T-helper 17 cell (primary cell): ENCODE data around the gene STK39. TPM values are rescaled to one million over a fixed set of nuclear protein-coding genes. Genes with fewer than 3 reads are reported as not detected.
A peak's percentile ranks its signal among the peaks of the same experiment; 100 is the strongest.

Source experiments
- ATAC-seq: fragments of 150-1000 bp; cut with Tn5 transposase; 2 replicates; pipeline ENCODE4 v1.10.0; 2021; ENCODE audit warnings: mild to moderate bottlenecking, moderate library complexity
- DNase-seq, 3 donors: peaks; one replicate each; pipeline versions ENCODE4 v3.0.0 to v3.0.0-alpha.2; 2020 to 2021
- H3K9me3 ChIP-seq: one replicate; pipeline ENCODE4 v1.7.0; 2013; ENCODE audit warnings: low read length, mild to moderate bottlenecking; ENCODE audit not compliant: control insufficient read depth, poor library complexity, severe bottlenecking
- H3K27ac Mint-ChIP-seq: one replicate; pipeline ENCODE4 v1.8.0; 2022; ENCODE audit warnings: mild to moderate bottlenecking, moderate library complexity, mixed read lengths
- H3K27me3 Mint-ChIP-seq: one replicate; pipeline ENCODE4 v1.8.0; 2022; ENCODE audit warnings: mixed read lengths
- H3K36me3 Mint-ChIP-seq: one replicate; pipeline ENCODE4 v1.8.0; 2022; ENCODE audit warnings: low read depth, mixed read lengths
- H3K4me1 Mint-ChIP-seq: one replicate; pipeline ENCODE4 v1.8.0; 2022; ENCODE audit warnings: mild to moderate bottlenecking, mixed read lengths
- H3K4me3 Mint-ChIP-seq: one replicate; pipeline ENCODE4 v1.8.0; 2022; ENCODE audit warnings: mild to moderate bottlenecking, moderate library complexity, mixed read lengths
- total RNA-seq, 4 donors: library from RNA in 2 of 4; stranded (reverse) in 2 of 4; gene quantifications; one replicate each; pipeline ENCODE4 v1.2.3 and lab custom pipeline; 2022 to 2026

The STK39 gene
- total RNA-seq, 2 donors from 2014 or later, result 24.1 to 26.1 TPM

- peak; percentile 39 for ATAC-seq
Observed at GRCh38 chr2:168212167-168212566, 35.2 kb downstream of the STK39 start.

GRCh38 chr2:168211664-168212163 is 35.7 kb downstream of the STK39 start:
- DNase-seq, result no peak
- ATAC-seq, result peak; percentile 50
- H3K27ac Mint-ChIP-seq, result peak overlapping the region; percentile 84
- no peaks in the 10 kb centered on the region for H3K9me3 ChIP-seq
- peak overlapping the region; percentile 78 for H3K4me3 Mint-ChIP-seq
- no peaks in the 10 kb centered on the region for H3K27me3 Mint-ChIP-seq
- H3K4me1 Mint-ChIP-seq, result peaks cover 54% of the 10 kb centered on the region
- peaks cover 4% of the 10 kb centered on the region for H3K36me3 Mint-ChIP-seq

More at GRCh38 chr2:168212167-168212566, 35.2 kb downstream of the STK39 start:
- Mint-ChIP-seq H3K27ac (peak overlapping the region; percentile 84), H3K4me3 (peak overlapping the region; percentile 78), H3K27me3 (no peaks in the 10 kb centered on the region), H3K36me3 (peaks cover 4% of the 10 kb centered on the region), H3K4me1 (peaks cover 51% of the 10 kb centered on the region)
- H3K9me3 ChIP-seq, result no peaks in the 10 kb centered on the region
- no peak for DNase-seq

GRCh38 chr2:168210895-168211570 is 36.4 kb downstream of the STK39 start:
- H3K9me3 ChIP-seq, result no peaks in the 10 kb centered on the region
- Mint-ChIP-seq H3K27me3 (no peaks in the 10 kb centered on the region), H3K27ac (peak overlapping the region; percentile 84), H3K4me3 (peak overlapping the region; percentile 73), H3K4me1 (peaks cover 55% of the 10 kb centered on the region), H3K36me3 (peaks cover 4% of the 10 kb centered on the region)
- ATAC-seq (peak; percentile 63), DNase-seq (no peak)

GRCh38 chr2:168210216-168210894 is 37.0 kb downstream of the STK39 start:
- no peak for ATAC-seq
- DNase-seq, result no peak

GRCh38 chr2:168208652-168209051 is 38.7 kb downstream of the STK39 start:
- H3K36me3 Mint-ChIP-seq, result peaks cover 4% of the 10 kb centered on the region
- no peak overlapping the region for H3K27ac Mint-ChIP-seq
- peaks cover 49% of the 10 kb centered on the region for H3K4me1 Mint-ChIP-seq
- no peak for DNase-seq
- ATAC-seq, result no peak
- H3K4me3 Mint-ChIP-seq, result no peak overlapping the region
- no peaks in the 10 kb centered on the region for H3K9me3 ChIP-seq
- H3K27me3 Mint-ChIP-seq, result no peaks in the 10 kb centered on the region

More at GRCh38 chr2:168210216-168210894, 37.0 kb downstream of the STK39 start:
- H3K4me1 Mint-ChIP-seq, result peaks cover 49% of the 10 kb centered on the region
- H3K27me3 Mint-ChIP-seq, result no peaks in the 10 kb centered on the region
- H3K36me3 Mint-ChIP-seq, result peaks cover 4% of the 10 kb centered on the region
- peak overlapping the region; percentile 84 for H3K27ac Mint-ChIP-seq
- H3K9me3 ChIP-seq, result no peaks in the 10 kb centered on the region
- H3K4me3 Mint-ChIP-seq, result peak overlapping the region; percentile 50

- ATAC-seq (no peak), DNase-seq (no peak)
- Mint-ChIP-seq H3K4me3 (no peak overlapping the region), H3K4me1 (peaks cover 49% of the 10 kb centered on the region), H3K27me3 (no peaks in the 10 kb centered on the region), H3K27ac (no peak overlapping the region), H3K36me3 (peaks cover 7% of the 10 kb centered on the region)
- no peaks in the 10 kb centered on the region for H3K9me3 ChIP-seq
Observed at GRCh38 chr2:168207851-168208250, 39.5 kb downstream of the STK39 start.

GRCh38 chr2:168203762-168204693 is 43.4 kb downstream of the STK39 start:
- no peak overlapping the region for H3K27ac Mint-ChIP-seq
- peaks cover 7% of the 10 kb centered on the region for H3K36me3 Mint-ChIP-seq
- no peaks in the 10 kb centered on the region for H3K27me3 Mint-ChIP-seq
- no peak for DNase-seq
- H3K9me3 ChIP-seq, result no peaks in the 10 kb centered on the region
- H3K4me1 Mint-ChIP-seq, result peaks cover 41% of the 10 kb centered on the region
- ATAC-seq, result no peak
- H3K4me3 Mint-ChIP-seq, result no peak overlapping the region

GRCh38 chr2:168201584-168202116 is 45.7 kb downstream of the STK39 start:
- H3K4me1 Mint-ChIP-seq, result peaks cover 32% of the 10 kb centered on the region
- H3K9me3 ChIP-seq, result no peaks in the 10 kb centered on the region
- ATAC-seq, result no peak
- peaks cover 3% of the 10 kb centered on the region for H3K36me3 Mint-ChIP-seq
- H3K4me3 Mint-ChIP-seq, result peak overlapping the region; percentile 25
- no peaks in the 10 kb centered on the region for H3K27me3 Mint-ChIP-seq
- H3K27ac Mint-ChIP-seq, result no peak overlapping the region
- DNase-seq, result no peak

- Mint-ChIP-seq H3K4me3 (no peak overlapping the region), H3K27me3 (no peaks in the 10 kb centered on the region), H3K36me3 (peaks cover 3% of the 10 kb centered on the region), H3K27ac (no peak overlapping the region), H3K4me1 (peaks cover 35% of the 10 kb centered on the region)
- ATAC-seq (no peak), DNase-seq (no peak)
- no peaks in the 10 kb centered on the region for H3K9me3 ChIP-seq
Observed at GRCh38 chr2:168200930-168201583, 46.3 kb downstream of the STK39 start.

GRCh38 chr2:168198476-168199207 is 48.8 kb downstream of the STK39 start:
- ATAC-seq, result no peak
- H3K4me3 Mint-ChIP-seq, result no peak overlapping the region
- H3K27ac Mint-ChIP-seq, result no peak overlapping the region
- no peaks in the 10 kb centered on the region for H3K9me3 ChIP-seq
- no peaks in the 10 kb centered on the region for H3K27me3 Mint-ChIP-seq
- H3K4me1 Mint-ChIP-seq, result peaks cover 40% of the 10 kb centered on the region
- no peak for DNase-seq
- peaks cover 3% of the 10 kb centered on the region for H3K36me3 Mint-ChIP-seq

- no peak for DNase-seq
- Mint-ChIP-seq H3K27me3 (no peaks in the 10 kb centered on the region), H3K36me3 (no peaks in the 10 kb centered on the region), H3K27ac (peak overlapping the region; percentile 60), H3K4me1 (peaks cover 48% of the 10 kb centered on the region), H3K4me3 (no peak overlapping the region)
- H3K9me3 ChIP-seq, result no peaks in the 10 kb centered on the region
- no peak for ATAC-seq
Observed at GRCh38 chr2:168196764-168197180, 50.6 kb downstream of the STK39 start.
